EH (cell line): ENCODE data around the gene ASB15.

ENCODE experiments used
- DNase-seq: peaks from one replicate; pipeline ENCODE4 v3.0.0-alpha.2; 2015; ENCODE audit warnings: low read depth

Gene ASB15

DNA sequence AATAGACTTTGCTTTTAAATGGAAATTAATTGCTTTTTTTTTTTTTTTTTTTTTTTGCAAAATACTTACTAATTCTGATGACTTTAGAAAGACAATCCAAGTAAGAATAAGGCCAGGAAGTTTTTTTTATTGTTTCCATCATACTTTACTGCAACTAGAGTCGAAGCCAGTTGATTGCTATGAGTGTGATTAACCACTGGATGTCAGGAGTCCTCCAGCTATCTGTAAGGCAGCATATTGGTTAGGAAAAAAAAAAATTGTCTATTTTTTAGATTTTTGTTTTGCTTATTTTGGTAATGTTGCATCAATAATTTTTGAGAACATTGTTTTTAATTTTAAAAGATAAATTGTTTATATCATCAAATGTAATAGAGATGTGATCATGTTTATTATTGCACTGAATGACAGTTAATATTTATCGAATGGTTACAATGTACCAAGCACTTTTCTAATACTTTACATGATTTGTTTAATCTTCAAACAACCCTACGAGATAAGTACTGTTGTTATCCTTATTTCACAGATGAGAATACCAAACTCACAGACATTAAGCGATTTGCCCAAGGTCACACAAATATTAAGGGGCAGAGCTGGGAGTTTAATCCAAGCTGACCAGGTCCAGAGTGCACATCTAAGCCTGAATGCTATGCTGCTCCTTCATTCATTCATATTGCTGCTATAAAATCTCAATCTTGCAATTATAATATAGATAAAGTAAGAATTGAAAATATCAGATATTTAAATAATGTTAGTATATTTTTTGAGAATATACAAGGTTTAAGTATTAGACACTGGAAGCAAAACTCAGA lies 34.1 kb downstream of the ASB15 start:
- peak; percentile 36 for DNase-seq

DNA sequence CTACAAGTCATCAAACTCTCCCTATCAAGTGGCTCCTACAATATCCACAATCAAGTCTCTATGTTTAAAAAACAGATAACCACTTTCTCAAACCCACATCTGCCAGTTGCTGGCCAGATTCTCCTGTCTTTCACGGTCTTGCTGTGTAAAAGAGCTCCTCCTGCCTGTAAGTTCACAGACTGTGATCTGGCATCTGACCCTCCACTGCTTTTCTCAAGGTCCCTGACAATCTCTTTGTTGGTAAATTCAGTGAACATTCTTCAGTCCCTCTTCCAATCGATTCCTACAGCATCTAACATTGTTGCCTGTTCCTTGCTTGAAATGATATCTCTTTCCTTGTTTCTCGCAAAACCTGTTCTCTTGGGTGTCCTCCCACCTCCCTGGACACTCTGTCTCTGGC lies 35.6 kb downstream of the ASB15 start:
- no peak for DNase-seq

DNA sequence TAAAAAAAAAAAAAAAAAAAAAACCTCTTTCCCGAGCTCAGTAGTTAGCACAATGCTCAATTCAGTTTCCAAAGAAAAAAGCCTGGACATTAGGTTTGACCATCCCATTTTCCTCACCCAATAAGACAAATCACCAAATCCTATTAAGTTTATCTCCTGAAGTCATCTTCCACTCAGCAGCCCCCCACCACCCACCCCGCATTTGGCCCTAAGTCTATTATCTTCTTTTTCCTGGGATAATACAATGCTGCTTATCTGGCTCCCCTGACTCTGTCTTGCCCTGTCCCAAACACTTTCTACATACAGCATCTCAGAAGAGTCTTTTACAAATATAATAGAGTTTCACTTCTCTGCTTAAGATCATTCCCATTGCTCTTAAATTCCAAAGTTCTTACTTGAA lies 36.3 kb downstream of the ASB15 start:
- no peak for DNase-seq

GRCh38 chr7:123639631-123640030 lies 38.0 kb downstream of the ASB15 start:
- no peak for DNase-seq

GRCh38 chr7:123640583-123640982 lies 39.0 kb downstream of the ASB15 start:
- DNase-seq, result no peak

- no peak for DNase-seq
Measured at GRCh38 chr7:123641901-123642300, 40.3 kb downstream of the ASB15 start.

DNA sequence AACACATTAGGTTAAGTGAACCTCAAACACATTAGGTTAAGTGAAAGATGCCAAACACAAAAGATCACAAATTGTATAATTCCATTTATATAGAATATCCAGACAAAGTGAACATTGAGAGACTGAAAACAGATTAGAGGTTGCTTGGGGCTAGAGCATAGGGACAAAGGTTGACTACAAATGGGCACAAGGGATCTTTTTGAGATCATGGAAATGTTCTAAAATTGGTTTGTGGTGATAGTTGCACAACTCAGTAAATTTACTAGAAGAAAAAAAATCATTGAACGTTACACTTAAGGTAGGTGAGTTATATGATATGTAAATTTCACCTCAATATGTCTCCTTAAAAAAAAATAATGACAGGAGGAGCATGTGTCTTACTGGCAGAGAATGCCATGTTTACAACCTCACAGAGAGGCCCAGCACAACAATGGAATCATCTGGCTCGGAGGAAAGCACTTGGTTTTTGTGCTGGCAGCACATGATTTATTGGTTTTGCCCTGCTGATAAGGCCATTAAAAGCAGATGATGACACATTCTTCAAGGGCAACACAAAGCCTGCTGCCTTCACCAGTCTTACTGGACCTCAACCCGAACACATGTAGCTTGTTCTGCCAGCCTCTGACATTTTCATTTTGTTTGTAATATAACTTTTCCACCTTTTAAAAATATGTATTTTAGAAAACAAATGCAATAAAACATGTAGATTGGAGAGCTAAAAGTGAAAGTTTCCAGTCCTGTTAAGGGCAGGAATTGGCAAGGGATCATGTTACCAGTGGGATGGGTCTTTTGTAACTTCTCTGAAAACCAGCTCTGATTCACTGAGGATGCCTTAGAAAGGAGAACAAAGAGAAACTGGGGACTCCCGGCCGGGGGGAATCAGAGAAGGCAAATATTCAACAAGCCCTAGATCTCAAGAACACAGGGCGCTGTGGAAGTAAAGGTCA lies 42.1 kb downstream of the ASB15 start:
- peak; percentile 56 for DNase-seq

DNA sequence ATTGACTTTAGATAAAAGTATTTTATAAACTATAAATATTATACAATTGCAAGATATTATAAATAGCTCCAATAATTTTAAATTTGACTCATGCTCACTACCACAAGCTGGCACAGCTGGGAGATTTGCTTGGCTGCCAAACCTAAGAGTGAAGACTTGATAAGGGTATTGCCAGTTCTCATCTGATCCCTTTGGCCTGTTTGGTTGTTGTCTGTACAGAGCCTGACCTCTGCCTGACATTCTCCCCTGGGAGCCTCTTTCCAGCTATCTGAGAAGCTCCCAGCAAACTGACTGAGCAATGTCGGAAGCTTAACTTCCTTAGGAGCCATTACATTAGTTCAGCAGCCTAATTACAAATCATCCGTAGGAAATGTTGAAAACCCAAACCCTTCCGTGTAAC lies 43.9 kb downstream of the ASB15 start:
- DNase-seq, result no peak

- DNase-seq, result peak; percentile 3
Measured at GRCh38 chr7:123647106-123647730, 45.6 kb downstream of the ASB15 start.

DNA sequence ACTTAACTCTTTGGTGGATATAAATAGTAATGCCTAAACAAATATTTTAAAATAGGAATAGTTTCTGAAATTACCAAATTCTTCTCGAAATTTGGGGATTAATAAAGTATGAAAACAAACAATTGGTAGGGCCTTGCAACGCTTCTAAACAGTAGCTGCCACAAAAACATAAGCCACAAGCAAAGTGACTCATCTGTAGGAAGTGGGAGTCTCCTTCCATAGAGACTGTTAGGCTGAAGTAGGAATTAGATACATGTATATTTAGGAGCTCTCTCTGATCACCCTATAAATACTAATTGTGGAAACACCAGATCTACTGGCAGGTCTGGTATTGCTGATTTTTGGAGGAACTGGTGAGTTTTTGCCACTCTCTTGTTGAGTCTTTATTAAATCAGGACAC lies 48.3 kb downstream of the ASB15 start:
- DNase-seq, result no peak

- no peak for DNase-seq
Measured at GRCh38 chr7:123650595-123650994, 49.0 kb downstream of the ASB15 start.

DNA sequence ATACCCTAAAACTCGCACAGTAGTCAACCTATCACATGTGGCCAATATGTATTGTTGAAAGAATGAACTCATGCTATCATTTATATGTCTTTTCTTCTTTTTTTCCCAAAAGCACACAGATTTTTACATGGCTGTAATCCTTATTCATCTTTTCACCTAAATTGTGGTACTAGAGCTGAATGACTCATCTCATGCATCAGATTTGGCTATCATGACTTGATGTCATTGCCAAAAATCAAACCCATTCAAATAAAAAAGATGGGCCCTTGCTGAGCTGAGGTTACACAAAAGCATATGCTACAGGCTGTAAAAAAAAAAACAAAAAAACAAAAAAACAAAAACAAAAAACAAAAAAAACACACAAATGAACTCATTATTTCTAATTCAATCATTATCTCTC lies 50.8 kb downstream of the ASB15 start:
- no peak for DNase-seq

DNA sequence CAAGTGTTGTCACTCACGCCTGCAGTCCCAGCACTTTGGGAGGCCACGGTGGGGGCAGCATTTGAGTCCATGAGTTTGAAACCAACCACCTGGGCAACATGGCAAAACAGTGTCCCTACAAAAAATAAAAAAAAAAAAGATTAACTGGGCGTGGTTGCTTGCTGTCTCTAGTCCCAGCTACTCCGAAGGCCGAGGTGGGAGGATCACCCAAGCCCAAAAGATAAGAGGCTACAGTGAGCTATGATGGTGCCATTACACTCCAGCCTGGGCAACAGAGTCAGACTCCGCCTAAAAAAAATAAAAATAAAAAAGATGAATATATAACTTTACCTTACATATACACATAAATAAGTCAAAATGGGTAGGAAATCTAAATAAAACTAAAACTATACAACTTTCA lies 51.5 kb downstream of the ASB15 start:
- no peak for DNase-seq

DNA sequence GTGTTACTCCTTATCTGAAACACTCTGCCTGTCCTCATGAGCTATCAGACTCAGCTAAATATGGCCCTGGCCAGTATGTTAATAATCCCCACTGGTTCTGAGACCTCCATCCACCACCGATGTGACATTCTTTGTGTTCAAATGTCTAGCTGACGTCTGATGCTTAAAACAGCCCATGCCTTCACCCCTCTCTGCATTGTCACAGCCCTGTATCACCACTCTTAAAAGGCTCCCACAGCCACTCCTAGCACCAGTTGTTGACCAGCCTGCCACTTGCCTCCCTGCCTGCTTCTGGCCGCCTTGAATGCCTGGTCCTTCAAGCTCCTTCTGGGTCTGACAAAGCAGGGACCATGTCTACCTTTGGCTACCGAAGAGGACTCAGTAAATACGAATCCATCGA lies 54.0 kb downstream of the ASB15 start, which contains the start of gene LMOD2:
Gene LMOD2 (plus strand): TSS at position 253 of the 400 bp plus-strand sequence. CDS start 98 bp downstream, at position 351.
- DNase-seq, result no peak

- no peak for DNase-seq
Measured at GRCh38 chr7:123656544-123657303, 55.1 kb downstream of the ASB15 start.

DNA sequence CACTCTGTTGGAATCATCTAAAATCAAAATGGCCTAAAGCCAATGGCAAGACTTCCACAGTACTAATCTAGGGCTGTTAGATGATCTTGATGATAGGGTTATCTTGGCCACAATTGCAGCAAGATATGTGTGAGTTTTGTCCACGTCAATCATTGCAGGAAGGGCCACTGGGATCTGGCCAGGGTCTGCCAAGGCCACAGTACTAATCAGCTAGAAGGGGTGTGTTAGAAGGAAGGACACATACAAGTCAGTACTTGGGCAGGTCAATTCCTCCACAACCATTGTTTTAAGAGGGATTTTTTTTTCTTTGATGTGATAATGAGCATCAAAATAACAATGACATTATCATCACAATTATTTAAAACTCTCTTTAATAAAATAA lies 55.7 kb downstream of the ASB15 start:
- no peak for DNase-seq

GRCh38 chr7:123658023-123658422 lies 56.4 kb downstream of the ASB15 start:
- DNase-seq, result no peak

DNA sequence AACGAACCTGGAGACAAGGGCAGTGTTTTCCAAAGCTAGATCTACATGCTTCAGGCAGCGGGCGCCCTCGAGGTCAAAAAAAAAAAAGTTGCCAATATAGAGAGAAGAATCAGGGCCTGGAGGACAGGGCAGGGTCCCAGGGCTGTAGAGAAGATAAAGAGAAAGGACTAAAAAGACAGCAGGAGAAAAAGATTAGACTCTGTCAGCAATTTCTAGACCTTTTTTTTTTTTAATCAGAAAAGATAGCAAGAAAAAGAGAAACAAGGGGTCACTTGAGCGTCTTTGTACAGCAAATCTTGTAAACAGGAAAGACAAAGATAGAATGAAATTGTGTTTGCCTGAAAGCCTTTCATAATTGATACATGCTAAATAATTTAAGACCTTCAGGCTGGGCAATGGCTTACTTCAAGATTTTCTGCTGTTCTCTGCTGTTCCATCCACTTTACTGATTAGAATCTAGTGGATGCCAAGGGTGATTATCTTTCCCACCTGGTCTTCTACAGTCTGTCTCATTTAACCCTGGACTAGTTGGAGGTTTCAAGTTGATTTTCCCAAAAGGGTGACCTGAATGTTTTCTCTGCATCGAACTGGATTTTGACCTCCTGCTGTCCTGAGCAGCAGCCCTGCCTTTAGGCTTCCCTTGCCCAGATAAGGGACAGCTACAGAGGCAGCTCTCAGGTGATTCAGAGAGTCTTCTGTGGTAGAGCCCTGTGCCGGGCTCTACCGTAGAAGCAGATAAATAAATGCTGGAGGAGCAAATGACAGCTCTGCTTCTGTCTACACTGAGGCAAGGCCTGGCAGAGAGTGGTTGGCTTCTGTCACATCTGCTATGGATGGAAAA lies 59.1 kb downstream of the ASB15 start:
- DNase-seq, result no peak

DNA sequence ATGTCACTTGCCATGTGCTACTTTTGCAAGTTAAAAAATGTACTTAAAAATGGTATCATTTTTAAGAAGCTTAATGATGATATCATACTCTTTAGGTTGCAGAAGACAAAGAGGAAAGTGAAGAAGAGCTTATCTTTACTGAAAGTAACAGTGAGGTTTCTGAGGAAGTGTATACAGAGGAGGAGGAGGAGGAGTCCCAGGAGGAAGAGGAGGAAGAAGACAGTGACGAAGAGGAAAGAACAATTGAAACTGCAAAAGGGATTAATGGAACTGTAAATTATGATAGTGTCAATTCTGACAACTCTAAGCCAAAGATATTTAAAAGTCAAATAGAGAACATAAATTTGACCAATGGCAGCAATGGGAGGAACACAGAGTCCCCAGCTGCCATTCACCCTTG lies 60.1 kb downstream of the ASB15 start:
- no peak for DNase-seq

DNA sequence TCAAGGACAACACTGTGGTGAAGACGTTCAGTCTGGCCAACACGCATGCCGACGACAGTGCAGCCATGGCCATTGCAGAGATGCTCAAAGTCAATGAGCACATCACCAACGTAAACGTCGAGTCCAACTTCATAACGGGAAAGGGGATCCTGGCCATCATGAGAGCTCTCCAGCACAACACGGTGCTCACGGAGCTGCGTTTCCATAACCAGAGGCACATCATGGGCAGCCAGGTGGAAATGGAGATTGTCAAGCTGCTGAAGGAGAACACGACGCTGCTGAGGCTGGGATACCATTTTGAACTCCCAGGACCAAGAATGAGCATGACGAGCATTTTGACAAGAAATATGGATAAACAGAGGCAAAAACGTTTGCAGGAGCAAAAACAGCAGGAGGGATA lies 60.7 kb downstream of the ASB15 start:
- no peak for DNase-seq

DNA sequence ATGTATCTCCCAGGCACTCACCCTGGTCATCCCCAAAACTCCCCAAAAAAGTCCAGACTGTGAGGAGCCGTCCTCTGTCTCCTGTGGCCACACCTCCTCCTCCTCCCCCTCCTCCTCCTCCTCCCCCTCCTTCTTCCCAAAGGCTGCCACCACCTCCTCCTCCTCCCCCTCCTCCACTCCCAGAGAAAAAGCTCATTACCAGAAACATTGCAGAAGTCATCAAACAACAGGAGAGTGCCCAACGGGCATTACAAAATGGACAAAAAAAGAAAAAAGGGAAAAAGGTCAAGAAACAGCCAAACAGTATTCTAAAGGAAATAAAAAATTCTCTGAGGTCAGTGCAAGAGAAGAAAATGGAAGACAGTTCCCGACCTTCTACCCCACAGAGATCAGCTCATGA lies 61.1 kb downstream of the ASB15 start:
- DNase-seq, result no peak
